Measurements from ENCODE around the gene ARL15.
A peak's percentile ranks its signal among the peaks of the same experiment; 100 is the strongest.

ARL15 gene

GRCh38 chr5:54307583-54307982 lies 2.8 kb downstream of the ARL15 start:
- Histone ChIP-seq H3K9ac (ENCODE audit: low read depth, low read length) (no peak overlapping the region), H3K4me1 (ENCODE audit: insufficient read depth, low read length) (peaks cover 33% of the 10 kb centered on the region), H3K27me3 (ENCODE audit: insufficient read depth, low read length, poor library complexity) (no peaks in the 10 kb centered on the region), H3K27ac (ENCODE audit: low read length) (no peak overlapping the region), H2AFZ (ENCODE audit: low read depth, low read length) (no peak overlapping the region), H3K4me3 (ENCODE audit: low read depth in 1 of 2, low read length in 2 of 2) (no peak overlapping the region), H4K20me1 (ENCODE audit: insufficient read depth, low read length) (no peaks in the 10 kb centered on the region), H3K9me3 (ENCODE audit: insufficient read depth, low read length, severe bottlenecking) (no peaks in the 10 kb centered on the region), H3K79me2 (ENCODE audit: insufficient read depth, low read length) (peaks cover 27% of the 10 kb centered on the region), H3K36me3 (ENCODE audit: insufficient read depth, low read length) (no peaks in the 10 kb centered on the region), H3K4me2 (ENCODE audit: insufficient read depth, low read length) (0 out of 2 replicates have a peak overlapping the region, but pooled peaks have one; percentile 67)
- ATAC-seq (ENCODE audit: insufficient read depth, low read depth) (no peak), DNase-seq (no peak)
- no peak for TF ChIP-seq CTCF (IDR thresholded peaks at IDR 0.05; ENCODE audit: borderline replicate concordance, extremely low read depth, low read length, poor library complexity, severe bottlenecking)
- no peak for TF ChIP-seq EZH2 (IDR thresholded peaks at IDR 0.05; ENCODE audit: borderline replicate concordance, low read depth, low read length, severe bottlenecking)

GRCh38 chr5:54306893-54307292 lies 3.5 kb downstream of the ARL15 start:
- DNase-seq (no peak), ATAC-seq (ENCODE audit: insufficient read depth, low read depth) (no peak)
- TF ChIP-seq CTCF (IDR thresholded peaks at IDR 0.05; ENCODE audit: borderline replicate concordance, extremely low read depth, low read length, poor library complexity, severe bottlenecking) (no peak), EZH2 (IDR thresholded peaks at IDR 0.05; ENCODE audit: borderline replicate concordance, low read depth, low read length, severe bottlenecking) (no peak)
- H3K4me1 ChIP-seq (ENCODE audit: insufficient read depth, low read length) = peaks cover 29% of the 10 kb centered on the region
- H3K4me3 ChIP-seq (ENCODE audit: low read depth in 1 of 2, low read length in 2 of 2) = no peak overlapping the region
- no peak overlapping the region for H2AFZ ChIP-seq (ENCODE audit: low read depth, low read length)
- no peak overlapping the region for H3K9ac ChIP-seq (ENCODE audit: low read depth, low read length)
- 0 out of 2 replicates have a peak overlapping the region, but pooled peaks have one; percentile 7 for H3K4me2 ChIP-seq (ENCODE audit: insufficient read depth, low read length)
- H4K20me1 ChIP-seq (ENCODE audit: insufficient read depth, low read length) = peaks cover 3% of the 10 kb centered on the region; the same call in 1 of the 2 replicates
- no peaks in the 10 kb centered on the region for H3K36me3 ChIP-seq (ENCODE audit: insufficient read depth, low read length)
- no peaks in the 10 kb centered on the region for H3K27me3 ChIP-seq (ENCODE audit: insufficient read depth, low read length, poor library complexity)
- H3K27ac ChIP-seq (ENCODE audit: low read length) = no peak overlapping the region
- peaks cover 27% of the 10 kb centered on the region for H3K79me2 ChIP-seq (ENCODE audit: insufficient read depth, low read length)
- no peaks in the 10 kb centered on the region for H3K9me3 ChIP-seq (ENCODE audit: insufficient read depth, low read length, severe bottlenecking)

- Histone ChIP-seq H3K79me2 (ENCODE audit: insufficient read depth, low read length) (peaks cover 27% of the 10 kb centered on the region), H3K27ac (ENCODE audit: low read length) (no peak overlapping the region), H2AFZ (ENCODE audit: low read depth, low read length) (no peak overlapping the region), H3K4me1 (ENCODE audit: insufficient read depth, low read length) (peaks cover 20% of the 10 kb centered on the region), H3K9me3 (ENCODE audit: insufficient read depth, low read length, severe bottlenecking) (no peaks in the 10 kb centered on the region), H3K9ac (ENCODE audit: low read depth, low read length) (no peak overlapping the region), H3K36me3 (ENCODE audit: insufficient read depth, low read length) (no peaks in the 10 kb centered on the region), H3K4me2 (ENCODE audit: insufficient read depth, low read length) (no peak overlapping the region), H4K20me1 (ENCODE audit: insufficient read depth, low read length) (peaks cover 3% of the 10 kb centered on the region; the same call in 1 of the 2 replicates), H3K27me3 (ENCODE audit: insufficient read depth, low read length, poor library complexity) (no peaks in the 10 kb centered on the region), H3K4me3 (ENCODE audit: low read depth in 1 of 2, low read length in 2 of 2) (no peak overlapping the region)
- ATAC-seq (ENCODE audit: insufficient read depth, low read depth) = no peak
- TF ChIP-seq EZH2 (IDR thresholded peaks at IDR 0.05; ENCODE audit: borderline replicate concordance, low read depth, low read length, severe bottlenecking) (no peak), CTCF (IDR thresholded peaks at IDR 0.05; ENCODE audit: borderline replicate concordance, extremely low read depth, low read length, poor library complexity, severe bottlenecking) (no peak)
- no peak for DNase-seq
Observed at GRCh38 chr5:54305737-54306136, 4.6 kb downstream of the ARL15 start.
